ENCODE results near the gene CSPG5. TPM values are rescaled to one million over a fixed set of nuclear protein-coding genes. Genes with fewer than 3 reads are reported as not detected.

Gene CSPG5
- total and polyA plus RNA-seq, 2 donors (not counting 1 experiment from before 2014, with no cell fraction given) = 0.04 to 0.99 TPM

DNA sequence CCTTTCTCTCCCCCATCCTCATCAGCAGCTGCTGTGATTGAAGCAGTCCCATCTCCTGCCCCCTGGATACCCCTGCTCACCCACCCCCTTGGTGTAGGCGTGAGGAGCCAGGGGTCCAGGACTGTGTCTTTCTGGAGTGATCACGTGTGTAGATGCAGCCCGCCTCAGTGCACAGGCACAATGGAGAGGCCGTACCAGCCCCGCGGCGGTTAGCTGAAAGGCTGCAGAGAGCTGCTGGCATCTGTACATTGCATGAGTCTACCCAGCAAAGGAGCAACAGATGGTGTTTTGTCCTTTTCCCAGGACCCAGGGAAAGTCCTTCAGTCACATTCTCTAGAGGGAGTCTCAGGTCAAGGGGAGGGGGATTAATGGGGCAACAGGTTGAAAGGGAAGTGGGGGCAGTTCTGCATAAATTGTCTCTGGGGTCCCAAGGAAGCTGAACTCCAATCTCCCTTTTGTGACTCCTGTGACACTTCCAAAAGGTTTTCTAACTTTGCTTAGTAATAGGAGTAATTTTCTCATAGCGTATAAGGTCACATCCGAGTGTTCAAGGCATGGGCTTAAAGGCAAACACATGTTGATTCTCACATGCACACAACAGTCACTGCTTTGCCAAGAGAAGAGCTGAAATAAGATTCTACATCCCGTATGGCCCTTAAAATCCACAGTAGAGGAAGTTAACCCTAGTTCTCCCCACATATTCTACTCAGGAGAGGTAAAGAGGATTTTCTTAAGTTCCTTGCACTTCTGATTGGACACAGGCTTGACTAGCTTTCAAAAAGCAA is 7.1 kb downstream of the CSPG5 start:
- Histone ChIP-seq H3K4me2 (replicated peaks; ENCODE audit: low read depth, low read length, poor library complexity, severe bottlenecking) (no peak overlapping the region), H3K9me3 (ENCODE audit: control extremely low read depth in 1 of 3, control insufficient read depth in 2 of 3, insufficient read depth in 1 of 3, low read length in 2 of 3) (no peaks in the 10 kb centered on the region), H3K27ac (ENCODE audit: low read length in 2 of 2) (no peak overlapping the region), H3K27me3 (replicated peaks in 1 of 4; ENCODE audit: control extremely low read depth in 1 of 4, control insufficient read depth in 3 of 4, insufficient read depth in 4 of 4, low read length in 3 of 4) (peaks cover 0 to 16% (median 2%) of the 10 kb centered on the region in 4 experiments), H4K20me1 (ENCODE audit: control insufficient read depth, insufficient read depth, low read length, poor library complexity, severe bottlenecking) (no peaks in the 10 kb centered on the region), H3K79me2 (ENCODE audit: control insufficient read depth, insufficient read depth, low read length) (no peaks in the 10 kb centered on the region), H3K4me1 (ENCODE audit: control insufficient read depth in 2 of 2, insufficient read depth in 2 of 2, low read length in 2 of 2) (no peaks in the 10 kb centered on the region), H2AFZ (ENCODE audit: insufficient read depth, low read depth, low read length, poor library complexity, severe bottlenecking) (no peak overlapping the region), H3K4me3 (ENCODE audit: control extremely low read depth in 1 of 5, extremely low read depth in 1 of 5, insufficient read depth in 1 of 5, low read depth in 2 of 5, low read length in 4 of 5) (no peak overlapping the region), H3K36me3 (replicated peaks in 1 of 2; ENCODE audit: control extremely low read depth in 1 of 2, control insufficient read depth in 1 of 2, extremely low read depth in 1 of 2, insufficient read depth in 2 of 2, low read length in 1 of 2) (no peaks in the 10 kb centered on the region), H3K9ac (ENCODE audit: low read length) (no peak overlapping the region)
- H3K27me3 Mint-ChIP-seq = peaks cover 24% of the 10 kb centered on the region
- ChIA-PET CTCF (no interaction called here), POLR2A (no interaction called here)
- WGBS (ENCODE audit: insufficient coverage) = 96% methylated on average over 7 of the region's 10 CpGs
- H3K4me3 Mint-ChIP-seq = no peak overlapping the region
- no peaks in the 10 kb centered on the region for H3K9me3 Mint-ChIP-seq (ENCODE audit: insufficient read depth)
- no peaks in the 10 kb centered on the region for H3K4me1 Mint-ChIP-seq
- no peak overlapping the region for H3K27ac Mint-ChIP-seq
- ATAC-seq (ENCODE audit: low read depth) (no peak), DNase-seq (no peak)
- intact Hi-C loops (cut with micrococcal nuclease) = no loop called here
- no peak for TF ChIP-seq EZH2 (IDR thresholded peaks at IDR 0.05; ENCODE audit: borderline replicate concordance, insufficient read depth, low read depth, low read length, poor library complexity, severe bottlenecking)
- TF ChIP-seq, protein P1, sequence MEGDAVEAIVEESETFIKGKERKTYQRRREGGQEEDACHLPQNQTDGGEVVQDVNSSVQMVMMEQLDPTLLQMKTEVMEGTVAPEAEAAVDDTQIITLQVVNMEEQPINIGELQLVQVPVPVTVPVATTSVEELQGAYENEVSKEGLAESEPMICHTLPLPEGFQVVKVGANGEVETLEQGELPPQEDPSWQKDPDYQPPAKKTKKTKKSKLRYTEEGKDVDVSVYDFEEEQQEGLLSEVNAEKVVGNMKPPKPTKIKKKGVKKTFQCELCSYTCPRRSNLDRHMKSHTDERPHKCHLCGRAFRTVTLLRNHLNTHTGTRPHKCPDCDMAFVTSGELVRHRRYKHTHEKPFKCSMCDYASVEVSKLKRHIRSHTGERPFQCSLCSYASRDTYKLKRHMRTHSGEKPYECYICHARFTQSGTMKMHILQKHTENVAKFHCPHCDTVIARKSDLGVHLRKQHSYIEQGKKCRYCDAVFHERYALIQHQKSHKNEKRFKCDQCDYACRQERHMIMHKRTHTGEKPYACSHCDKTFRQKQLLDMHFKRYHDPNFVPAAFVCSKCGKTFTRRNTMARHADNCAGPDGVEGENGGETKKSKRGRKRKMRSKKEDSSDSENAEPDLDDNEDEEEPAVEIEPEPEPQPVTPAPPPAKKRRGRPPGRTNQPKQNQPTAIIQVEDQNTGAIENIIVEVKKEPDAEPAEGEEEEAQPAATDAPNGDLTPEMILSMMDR (IDR thresholded peaks at IDR 0.05) = no peak

DNA sequence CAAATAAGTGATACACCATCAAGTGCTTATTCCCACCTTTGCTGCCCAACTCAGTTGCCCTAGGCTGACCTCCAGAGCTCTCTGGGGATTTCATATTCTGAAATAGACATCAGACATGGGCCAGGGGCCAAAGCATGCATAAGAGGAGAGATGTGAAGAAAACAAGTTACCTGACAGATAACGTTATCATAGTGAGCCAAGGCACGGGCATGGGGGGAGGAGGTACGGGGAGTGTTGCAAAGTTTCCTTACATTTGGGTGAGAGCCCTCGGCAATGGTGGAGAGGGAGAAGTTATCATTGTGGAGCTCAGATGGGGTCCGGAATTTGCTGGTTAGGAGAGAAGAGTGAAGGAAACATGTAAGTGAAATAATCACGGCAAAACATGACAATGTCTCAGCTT is 9.8 kb downstream of the CSPG5 start:
- Histone ChIP-seq H3K4me2 (replicated peaks; ENCODE audit: low read depth, low read length, poor library complexity, severe bottlenecking) (no peak overlapping the region), H3K9ac (ENCODE audit: low read length) (no peak overlapping the region), H3K27ac (ENCODE audit: low read length in 2 of 2) (no peak overlapping the region), H3K4me1 (ENCODE audit: control insufficient read depth in 2 of 2, insufficient read depth in 2 of 2, low read length in 2 of 2) (no peaks in the 10 kb centered on the region), H3K27me3 (replicated peaks in 1 of 4; ENCODE audit: control extremely low read depth in 1 of 4, control insufficient read depth in 3 of 4, insufficient read depth in 4 of 4, low read length in 3 of 4) (peaks cover 0 to 12% (median 2%) of the 10 kb centered on the region in 4 experiments), H2AFZ (ENCODE audit: insufficient read depth, low read depth, low read length, poor library complexity, severe bottlenecking) (no peak overlapping the region), H4K20me1 (ENCODE audit: control insufficient read depth, insufficient read depth, low read length, poor library complexity, severe bottlenecking) (no peaks in the 10 kb centered on the region), H3K36me3 (replicated peaks in 1 of 2; ENCODE audit: control extremely low read depth in 1 of 2, control insufficient read depth in 1 of 2, extremely low read depth in 1 of 2, insufficient read depth in 2 of 2, low read length in 1 of 2) (no peaks in the 10 kb centered on the region), H3K9me3 (ENCODE audit: control extremely low read depth in 1 of 3, control insufficient read depth in 2 of 3, insufficient read depth in 1 of 3, low read length in 2 of 3) (no peaks in the 10 kb centered on the region), H3K4me3 (ENCODE audit: control extremely low read depth in 1 of 5, extremely low read depth in 1 of 5, insufficient read depth in 1 of 5, low read depth in 2 of 5, low read length in 4 of 5) (no peak overlapping the region), H3K79me2 (ENCODE audit: control insufficient read depth, insufficient read depth, low read length) (no peaks in the 10 kb centered on the region)
- TF ChIP-seq, protein P1 (IDR thresholded peaks at IDR 0.05) = no peak
- no peak for TF ChIP-seq EZH2 (IDR thresholded peaks at IDR 0.05; ENCODE audit: borderline replicate concordance, insufficient read depth, low read depth, low read length, poor library complexity, severe bottlenecking)
- H3K27ac Mint-ChIP-seq = no peak overlapping the region
- no peak overlapping the region for H3K4me3 Mint-ChIP-seq
- 98% methylated on average over 6 of the region's 6 CpGs for WGBS (ENCODE audit: insufficient coverage)
- no peaks in the 10 kb centered on the region for H3K9me3 Mint-ChIP-seq (ENCODE audit: insufficient read depth)
- ChIA-PET POLR2A (interaction anchor here (0.6 kb wide), 1 partner anchor 180 kb away, joined by 3 read pairs; no protein-coding TSS in a partner anchor), CTCF (no interaction called here)
- peaks cover 17% of the 10 kb centered on the region for H3K27me3 Mint-ChIP-seq
- H3K4me1 Mint-ChIP-seq = no peaks in the 10 kb centered on the region
- DNase-seq (no peak), ATAC-seq (ENCODE audit: low read depth) (no peak)
- intact Hi-C loops (cut with micrococcal nuclease) = no loop called here
